ENCODE results near the gene LRCOL1.

LRCOL1 gene

DNA sequence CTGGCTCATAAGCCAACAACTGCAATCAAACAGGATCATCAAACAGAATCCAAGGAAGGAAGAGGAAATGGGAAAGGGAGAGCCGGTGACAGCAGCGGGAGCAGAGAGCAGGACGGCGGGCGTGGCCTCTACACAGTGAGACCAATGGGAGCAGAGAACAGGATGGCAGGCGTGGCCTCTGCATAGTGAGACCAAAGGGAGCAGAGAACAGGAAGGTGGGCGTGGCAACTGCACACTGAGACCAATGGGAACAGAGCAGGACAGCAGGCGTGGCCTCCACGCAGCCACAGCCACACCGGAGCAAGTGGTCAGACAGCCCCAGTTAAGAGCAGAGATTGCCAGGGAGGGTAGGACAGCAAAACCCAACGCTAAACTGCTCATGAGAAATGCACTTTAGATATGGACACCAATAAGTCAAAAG is 16.4 kb downstream of the LRCOL1 start:
- DNase-seq (ENCODE audit: low spot score), result peak; percentile 72
- TF ChIP-seq CTCF (IDR thresholded peaks at IDR 0.05; ENCODE audit: extremely low read depth, insufficient read depth, missing control alignments), result no peak
- in situ Hi-C loops (cut with MboI; ENCODE audit: low pct_unique_long_range_greater_than_20kb, low sequenced_read_pairs, unreplicated experiment), result no loop called here

GRCh38 chr12:132593521-132593920 is 16.9 kb downstream of the LRCOL1 start:
- no peak for TF ChIP-seq CTCF (IDR thresholded peaks at IDR 0.05; ENCODE audit: extremely low read depth, insufficient read depth, missing control alignments)
- in situ Hi-C loops (cut with MboI; ENCODE audit: low pct_unique_long_range_greater_than_20kb, low sequenced_read_pairs, unreplicated experiment), result no loop called here
- DNase-seq (ENCODE audit: low spot score), result no peak

DNA sequence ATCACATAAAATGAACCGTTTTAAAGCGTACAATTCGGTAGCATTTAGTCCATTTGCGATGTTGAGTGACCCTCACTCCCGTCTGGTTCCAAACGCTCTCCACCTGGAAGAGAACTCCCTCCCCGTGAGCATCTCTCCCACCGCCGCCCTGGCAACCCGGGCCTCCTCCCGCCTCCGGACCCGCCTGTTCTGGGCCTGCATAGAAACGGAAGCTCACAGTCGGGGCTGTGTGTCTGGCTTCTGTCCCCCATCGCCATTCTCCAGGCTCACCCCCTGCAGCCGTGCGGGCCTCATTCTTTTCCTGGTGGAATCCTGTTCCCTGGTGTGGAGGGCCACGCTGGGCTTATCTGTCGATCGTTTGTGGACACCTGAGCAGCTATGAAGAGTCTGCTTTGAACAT is 17.3 kb downstream of the LRCOL1 start:
- in situ Hi-C loops (cut with MboI; ENCODE audit: low pct_unique_long_range_greater_than_20kb, low sequenced_read_pairs, unreplicated experiment), result no loop called here
- no peak for DNase-seq (ENCODE audit: low spot score)
- TF ChIP-seq CTCF (IDR thresholded peaks at IDR 0.05; ENCODE audit: extremely low read depth, insufficient read depth, missing control alignments), result no peak

DNA sequence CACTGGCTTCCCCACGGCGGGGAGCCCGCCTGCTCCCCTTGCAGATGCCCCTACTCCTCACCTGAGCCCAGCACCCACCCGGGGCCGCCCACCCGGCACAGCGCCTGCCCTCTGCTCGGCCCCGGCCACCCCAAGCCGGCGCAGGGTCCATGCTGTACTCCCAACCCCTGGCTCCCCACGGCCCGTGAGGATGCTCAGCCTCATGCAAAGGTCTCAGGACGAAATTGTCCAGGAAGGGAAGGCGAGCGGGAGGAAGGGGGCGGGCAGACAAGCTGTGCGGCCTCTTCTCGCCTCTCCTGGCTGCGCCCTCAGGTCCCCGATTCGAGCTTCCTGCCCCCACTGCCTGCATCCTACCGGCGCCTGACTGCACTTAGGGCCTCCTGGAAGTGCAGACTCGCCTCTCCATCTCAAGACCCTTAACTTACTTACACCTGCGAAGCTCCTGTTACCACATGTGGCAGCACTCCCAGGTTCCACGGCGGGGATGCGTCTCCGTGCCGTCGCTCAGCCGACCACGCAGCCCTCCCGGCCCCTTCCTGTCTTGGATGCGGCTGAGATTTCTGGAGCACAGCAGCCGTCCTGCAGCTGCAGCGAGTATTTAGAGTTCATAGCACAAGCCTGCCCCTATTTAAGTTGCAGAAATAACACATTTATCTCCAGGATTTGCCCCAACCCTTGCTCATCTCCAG is 18.0 kb downstream of the LRCOL1 start:
- in situ Hi-C loops (cut with MboI; ENCODE audit: low pct_unique_long_range_greater_than_20kb, low sequenced_read_pairs, unreplicated experiment), result no loop called here
- no peak for TF ChIP-seq CTCF (IDR thresholded peaks at IDR 0.05; ENCODE audit: extremely low read depth, insufficient read depth, missing control alignments)
- DNase-seq (ENCODE audit: low spot score), result no peak

DNA sequence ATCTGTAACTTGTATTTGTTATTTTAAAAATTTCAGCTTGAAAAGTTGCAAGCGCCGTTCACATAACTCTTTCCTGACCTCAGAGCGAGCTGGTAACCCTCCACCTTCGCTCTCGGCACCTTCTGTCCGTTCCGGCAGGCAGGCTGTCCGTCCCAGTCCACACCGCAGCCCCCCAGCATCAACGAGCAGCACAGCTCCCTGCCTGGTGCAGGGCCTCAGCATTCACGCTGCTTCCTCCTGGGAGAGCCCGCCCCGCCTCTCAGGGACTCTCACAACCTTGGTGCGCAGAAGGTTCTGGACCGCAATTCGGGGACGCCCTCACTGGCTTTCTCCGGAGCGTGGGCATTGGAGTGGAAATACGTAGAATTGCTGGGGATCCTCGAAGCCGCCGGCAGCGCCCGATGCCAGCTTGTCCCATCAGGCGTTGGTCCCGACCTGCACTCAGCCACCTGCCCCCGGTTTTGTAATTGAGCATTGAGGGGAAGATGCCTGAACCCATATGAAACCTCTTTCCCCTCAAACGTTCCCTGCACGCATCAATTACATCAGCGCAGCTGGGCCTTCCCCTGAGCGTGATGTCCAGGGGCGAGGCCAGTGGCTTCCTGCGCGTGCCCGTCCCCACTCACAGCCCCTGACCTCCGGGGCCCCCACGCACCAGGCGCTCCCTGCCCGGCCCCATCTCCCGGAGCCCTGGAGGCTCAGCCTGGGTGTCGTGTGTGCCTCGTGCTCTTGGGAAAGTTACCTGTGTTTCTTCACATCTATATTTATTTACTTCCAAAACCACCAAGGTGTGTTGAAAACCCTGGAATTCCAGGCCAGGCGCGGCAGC is 19.1 kb downstream of the LRCOL1 start:
- in situ Hi-C loops (cut with MboI; ENCODE audit: low pct_unique_long_range_greater_than_20kb, low sequenced_read_pairs, unreplicated experiment), result no loop called here
- no peak for TF ChIP-seq CTCF (IDR thresholded peaks at IDR 0.05; ENCODE audit: extremely low read depth, insufficient read depth, missing control alignments)
- no peak for DNase-seq (ENCODE audit: low spot score)

GRCh38 chr12:132588821-132589669 is 21.3 kb downstream of the LRCOL1 start:
- no peak for TF ChIP-seq CTCF (IDR thresholded peaks at IDR 0.05; ENCODE audit: extremely low read depth, insufficient read depth, missing control alignments)
- in situ Hi-C loops (cut with MboI; ENCODE audit: low pct_unique_long_range_greater_than_20kb, low sequenced_read_pairs, unreplicated experiment), result no loop called here
- DNase-seq (ENCODE audit: low spot score), result no peak
